Liver (tissue), 9 donors: ENCODE measurements around the gene BCAP31. TPM values are rescaled to one million over a fixed set of nuclear protein-coding genes. Genes with fewer than 3 reads are reported as not detected.

Experiments
- DNase-seq: peaks from one replicate; pipeline ENCODE4 v3.0.0-alpha.2; 2017; ENCODE audit warnings: low spot score
- H3K27ac ChIP-seq, 2 donors: one replicate each; pipeline ENCODE4 v1.7.0; 2013; ENCODE audit warnings: inconsistent platforms in 2 of 2, low read length in 2 of 2, control low read depth in 1 of 2, low read depth in 1 of 2, mild to moderate bottlenecking in 1 of 2
- H3K27me3 ChIP-seq, 4 donors: one replicate each; pipeline versions ENCODE4 v1.6.1 to v1.7.0; 2013; ENCODE audit warnings: low read length in 3 of 4, inconsistent platforms in 1 of 4, mild to moderate bottlenecking in 1 of 4, moderate library complexity in 1 of 4; ENCODE audit not compliant: control insufficient read depth in 4 of 4, insufficient read depth in 4 of 4
- H3K36me3 ChIP-seq, 4 donors: one replicate each; pipeline versions ENCODE4 v1.6.1 to v1.7.0; 2013; ENCODE audit warnings: low read length in 3 of 4, mild to moderate bottlenecking in 3 of 4, low read depth in 1 of 4, moderate library complexity in 1 of 4; ENCODE audit not compliant: control insufficient read depth in 4 of 4, insufficient read depth in 3 of 4
- H3K4me1 ChIP-seq, 4 donors: one replicate each; pipeline versions ENCODE4 v1.6.1 to v1.7.0; 2013; ENCODE audit warnings: low read length in 3 of 4, mild to moderate bottlenecking in 3 of 4, moderate library complexity in 1 of 4; ENCODE audit not compliant: control insufficient read depth in 4 of 4, insufficient read depth in 4 of 4
- H3K4me3 ChIP-seq, 3 donors: one replicate each; pipeline versions ENCODE4 v1.6.1 to v1.7.0; 2013; ENCODE audit warnings: low read length in 3 of 3, control low read depth in 1 of 3, low read depth in 1 of 3, mild to moderate bottlenecking in 1 of 3
- H3K9ac ChIP-seq, 2 donors: one replicate each; pipeline ENCODE4 v1.7.0; 2013; ENCODE audit warnings: low read length in 2 of 2, mild to moderate bottlenecking in 2 of 2, moderate library complexity in 2 of 2, control low read depth in 1 of 2, low read depth in 1 of 2
- H3K9me3 ChIP-seq, 4 donors: one replicate each; pipeline versions ENCODE4 v1.6.1 to v1.7.0; 2013; ENCODE audit warnings: low read length in 3 of 4; ENCODE audit not compliant: control insufficient read depth in 4 of 4
- ATF3 ChIP-seq: IDR thresholded peaks from 2 replicates; pipeline ENCODE4 v1.6.1; 2016; ENCODE audit warnings: antibody characterized with exemption
- EGR1 ChIP-seq, 2 donors: IDR thresholded peaks; 2 replicates each; pipeline ENCODE4 v1.6.1; 2016 to 2018; ENCODE audit warnings: antibody characterized with exemption in 2 of 2, low read depth in 2 of 2
- FOXA1 ChIP-seq: IDR thresholded peaks from 2 replicates; pipeline ENCODE4 v1.6.1; 2016; ENCODE audit warnings: antibody characterized with exemption
- FOXA2 ChIP-seq: IDR thresholded peaks from 2 replicates; pipeline ENCODE4 v1.6.1; 2016; ENCODE audit warnings: antibody characterized with exemption
- GABPA ChIP-seq, 2 donors: IDR thresholded peaks in 1 of 2; conservative IDR thresholded peaks in 1 of 2; 2 replicates each; pipeline ENCODE4 v1.6.1; 2016; ENCODE audit warnings: antibody characterized with exemption in 2 of 2, mild to moderate bottlenecking in 1 of 2, moderate library complexity in 1 of 2
- HNF4A ChIP-seq, 2 donors: conservative IDR thresholded peaks; 2 replicates each; pipeline ENCODE4 v1.6.1; 2016; ENCODE audit warnings: antibody characterized with exemption in 2 of 2, mild to moderate bottlenecking in 2 of 2
- HNF4G ChIP-seq: IDR thresholded peaks from 2 replicates; pipeline ENCODE4 v1.6.1; 2016; ENCODE audit warnings: antibody characterized with exemption
- JUND ChIP-seq, 2 donors: IDR thresholded peaks; 2 replicates each; pipeline ENCODE4 v1.6.1; 2016; ENCODE audit warnings: antibody characterized with exemption in 2 of 2
- NR2F2 ChIP-seq: IDR thresholded peaks from 2 replicates; pipeline ENCODE4 v1.6.1; 2016; ENCODE audit warnings: antibody characterized with exemption
- RAD21 ChIP-seq, 2 donors: IDR thresholded peaks; 2 replicates each; pipeline ENCODE4 v1.6.1; 2016; ENCODE audit warnings: antibody characterized with exemption in 2 of 2, mild to moderate bottlenecking in 2 of 2
- RXRA ChIP-seq, 2 donors: IDR thresholded peaks; 2 replicates each; pipeline ENCODE4 v1.6.1; 2017 to 2018; ENCODE audit warnings: antibody characterized with exemption in 2 of 2, mild to moderate bottlenecking in 1 of 2
- SP1 ChIP-seq: IDR thresholded peaks from 2 replicates; pipeline ENCODE4 v1.6.1; 2018; ENCODE audit warnings: antibody characterized with exemption, mild to moderate bottlenecking
- TAF1 ChIP-seq: conservative IDR thresholded peaks from 2 replicates; pipeline ENCODE4 v1.6.1; 2016; ENCODE audit warnings: antibody characterized with exemption, mild to moderate bottlenecking
- YY1 ChIP-seq: IDR thresholded peaks from 2 replicates; pipeline ENCODE4 v1.6.1; 2016; ENCODE audit warnings: antibody characterized with exemption, mild to moderate bottlenecking
- ZBTB33 ChIP-seq: IDR thresholded peaks from 2 replicates; pipeline ENCODE4 v1.6.1; 2016; ENCODE audit warnings: antibody characterized with exemption
- WGBS: extraction: QIAGEN DNeasy Blood & Tissue Kit; methylation state at CpG from one replicate; pipeline ENCODE4 v1.1.7; 2013; 5-methylcytosine and 5-hydroxymethylcytosine counted together
- polyA plus RNA-seq, 2 donors: library from polyadenylated mRNA; stranded (reverse) in 1 of 2; unstranded in 1 of 2; fragments of 200-250 nt in 1 of 2; fragments of >200 nt in 1 of 2; fragmentation: Nextera tagmentation in 1 of 2; extraction: Ambion mirVana in 1 of 2; gene quantifications; one replicate each; pipeline versions ENCODE4 v1.2.1 to v1.2.3, GENCODE V29; 2013 to 2015
- total RNA-seq, 2 donors: library from RNA; depleted of rRNA; stranded (reverse); fragments of >200 nt; gene quantifications; one replicate each; pipeline ENCODE4 v1.2.3, GENCODE V29; 2014
- TF ChIP-seq, protein P1 (sequence below): IDR thresholded peaks from 2 replicates; pipeline ENCODE4 v1.6.1; 2016; ENCODE audit warnings: antibody characterized with exemption
- TF ChIP-seq, protein P2 (sequence below): IDR thresholded peaks from 2 replicates; pipeline ENCODE4 v1.6.1; 2016; ENCODE audit warnings: antibody characterized with exemption, mild to moderate bottlenecking
- TF ChIP-seq, protein P3 (sequence below): fragments of 150-350 bp; IDR thresholded peaks from 2 replicates; pipeline ENCODE4 v1.5.1; 2017; ENCODE audit warnings: improper control_type of control experiment, low read depth, low read length; ENCODE audit not compliant: missing input control
- donor health status: healthy.
- donor health status: healthy.
- donor health status: healthy.
- donor health status: healthy.
- donor health status: healthy.

BCAP31 gene
- total and polyA plus RNA-seq, 4 donors, result 64.6 to 158 (median 119) TPM

- 65% methylated on average over 55 of the region's 55 CpGs for WGBS
- TF ChIP-seq ZBTB33, result no peak
- TF ChIP-seq TAF1, result peak; percentile 11
- no peak for TF ChIP-seq SP1
- H3K27me3 ChIP-seq, result no peaks in the 10 kb centered on the region
- peak overlapping the region; percentile 8 to 82 (median 52) for H3K4me3 ChIP-seq
- peaks cover 2 to 6% (median 5%) of the 10 kb centered on the region in 4 donors for H3K36me3 ChIP-seq
- no peaks in the 10 kb centered on the region for H3K9me3 ChIP-seq
- DNase-seq, result no peak
- peaks cover 23 to 42% (median 34%) of the 10 kb centered on the region in 4 donors for H3K4me1 ChIP-seq
- H3K9ac ChIP-seq, result peak overlapping the region; percentile 47 to 69
- H3K27ac ChIP-seq, result peak overlapping the region; percentile 86 to 88
These were observed 1.0 kb upstream of the BCAP31 start for GRCh38 chrX:153725039-153725831.

DNA sequence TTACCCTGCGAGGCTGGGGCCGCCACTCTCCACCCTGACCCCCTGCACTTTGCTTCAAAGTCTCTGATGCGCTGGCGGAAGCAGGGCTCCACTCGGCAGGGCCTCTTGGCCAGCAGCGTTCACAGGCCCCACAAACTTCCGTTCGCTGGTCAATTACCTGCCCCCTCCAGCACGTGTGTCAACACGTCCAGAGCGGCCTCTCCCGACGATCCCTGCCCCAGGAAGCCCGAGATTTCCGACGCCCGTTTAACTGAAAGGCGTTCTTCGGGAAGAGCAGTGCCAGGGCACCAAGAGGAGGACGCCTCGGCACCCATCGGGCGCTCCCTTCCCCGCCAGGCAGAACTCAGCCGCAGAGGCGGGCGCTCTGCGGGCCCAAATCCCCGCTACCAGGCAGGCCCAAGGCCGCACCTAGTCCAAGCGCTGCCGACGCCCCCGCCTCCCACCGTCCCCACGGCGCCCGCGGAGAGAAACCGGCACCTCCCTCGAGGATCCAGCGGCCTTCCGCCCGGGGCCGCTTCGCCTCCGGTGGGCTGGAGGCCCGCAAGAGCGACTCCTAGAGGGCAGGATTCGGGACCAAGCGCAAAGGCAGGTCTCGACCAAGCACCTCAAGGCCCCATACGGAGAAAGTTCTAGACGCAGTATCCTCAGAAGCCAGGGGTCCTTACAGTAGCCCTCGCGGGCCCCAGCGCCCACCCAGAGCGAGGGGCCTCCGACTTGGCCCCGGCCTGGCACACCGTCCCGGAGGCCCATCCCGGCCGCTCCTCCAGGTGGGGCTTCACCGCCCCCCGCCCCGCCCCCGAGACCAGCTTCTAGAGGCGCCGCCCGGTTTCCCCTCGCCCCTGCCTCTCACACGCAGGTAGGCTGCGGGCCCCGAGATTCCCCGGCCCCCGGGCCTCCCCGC lies 586 bp downstream of the BCAP31 start:
- H3K9ac ChIP-seq, result peak overlapping the region; percentile 28 to 71
- H3K4me1 ChIP-seq, result peaks cover 21 to 48% (median 34%) of the 10 kb centered on the region in 4 donors
- H3K9me3 ChIP-seq, result no peaks in the 10 kb centered on the region
- H3K36me3 ChIP-seq, result peaks cover 3 to 17% (median 8%) of the 10 kb centered on the region in 4 donors
- H3K4me3 ChIP-seq, result peak overlapping the region; percentile 65 to 82 (median 74)
- DNase-seq, result peak; percentile 41
- H3K27ac ChIP-seq, result peak overlapping the region; percentile 83 to 86
- TF ChIP-seq FOXA2, result no peak
- TF ChIP-seq SP1, result peak; percentile 65
- no peak for TF ChIP-seq ZBTB33
- TF ChIP-seq, protein P1, sequence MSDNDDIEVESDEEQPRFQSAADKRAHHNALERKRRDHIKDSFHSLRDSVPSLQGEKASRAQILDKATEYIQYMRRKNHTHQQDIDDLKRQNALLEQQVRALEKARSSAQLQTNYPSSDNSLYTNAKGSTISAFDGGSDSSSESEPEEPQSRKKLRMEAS, result peak; percentile 53
- no peak for TF ChIP-seq ATF3
- peak; percentile 39 to 79 for TF ChIP-seq HNF4A (conservative IDR thresholded peaks at IDR 0.05)
- no peak for TF ChIP-seq JUND (IDR thresholded peaks at IDR 0.05)
- no peak for TF ChIP-seq EGR1 (IDR thresholded peaks at IDR 0.05; ENCODE audit: low read depth in 2 of 2)
- TF ChIP-seq TAF1, result no peak
- TF ChIP-seq, protein P2, sequence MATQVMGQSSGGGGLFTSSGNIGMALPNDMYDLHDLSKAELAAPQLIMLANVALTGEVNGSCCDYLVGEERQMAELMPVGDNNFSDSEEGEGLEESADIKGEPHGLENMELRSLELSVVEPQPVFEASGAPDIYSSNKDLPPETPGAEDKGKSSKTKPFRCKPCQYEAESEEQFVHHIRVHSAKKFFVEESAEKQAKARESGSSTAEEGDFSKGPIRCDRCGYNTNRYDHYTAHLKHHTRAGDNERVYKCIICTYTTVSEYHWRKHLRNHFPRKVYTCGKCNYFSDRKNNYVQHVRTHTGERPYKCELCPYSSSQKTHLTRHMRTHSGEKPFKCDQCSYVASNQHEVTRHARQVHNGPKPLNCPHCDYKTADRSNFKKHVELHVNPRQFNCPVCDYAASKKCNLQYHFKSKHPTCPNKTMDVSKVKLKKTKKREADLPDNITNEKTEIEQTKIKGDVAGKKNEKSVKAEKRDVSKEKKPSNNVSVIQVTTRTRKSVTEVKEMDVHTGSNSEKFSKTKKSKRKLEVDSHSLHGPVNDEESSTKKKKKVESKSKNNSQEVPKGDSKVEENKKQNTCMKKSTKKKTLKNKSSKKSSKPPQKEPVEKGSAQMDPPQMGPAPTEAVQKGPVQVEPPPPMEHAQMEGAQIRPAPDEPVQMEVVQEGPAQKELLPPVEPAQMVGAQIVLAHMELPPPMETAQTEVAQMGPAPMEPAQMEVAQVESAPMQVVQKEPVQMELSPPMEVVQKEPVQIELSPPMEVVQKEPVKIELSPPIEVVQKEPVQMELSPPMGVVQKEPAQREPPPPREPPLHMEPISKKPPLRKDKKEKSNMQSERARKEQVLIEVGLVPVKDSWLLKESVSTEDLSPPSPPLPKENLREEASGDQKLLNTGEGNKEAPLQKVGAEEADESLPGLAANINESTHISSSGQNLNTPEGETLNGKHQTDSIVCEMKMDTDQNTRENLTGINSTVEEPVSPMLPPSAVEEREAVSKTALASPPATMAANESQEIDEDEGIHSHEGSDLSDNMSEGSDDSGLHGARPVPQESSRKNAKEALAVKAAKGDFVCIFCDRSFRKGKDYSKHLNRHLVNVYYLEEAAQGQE, result no peak
- TF ChIP-seq RXRA (IDR thresholded peaks at IDR 0.05), result peak in 1 of 2 donors; percentile 50
- no peak for TF ChIP-seq RAD21 (IDR thresholded peaks at IDR 0.05)
- TF ChIP-seq HNF4G, result peak; percentile 19
- peak in 1 of 2 donors; percentile 70 for TF ChIP-seq GABPA (IDR thresholded peaks at IDR 0.05 in 1 of 2, conservative IDR thresholded peaks at IDR 0.05 in 1 of 2)
- TF ChIP-seq, protein P3, sequence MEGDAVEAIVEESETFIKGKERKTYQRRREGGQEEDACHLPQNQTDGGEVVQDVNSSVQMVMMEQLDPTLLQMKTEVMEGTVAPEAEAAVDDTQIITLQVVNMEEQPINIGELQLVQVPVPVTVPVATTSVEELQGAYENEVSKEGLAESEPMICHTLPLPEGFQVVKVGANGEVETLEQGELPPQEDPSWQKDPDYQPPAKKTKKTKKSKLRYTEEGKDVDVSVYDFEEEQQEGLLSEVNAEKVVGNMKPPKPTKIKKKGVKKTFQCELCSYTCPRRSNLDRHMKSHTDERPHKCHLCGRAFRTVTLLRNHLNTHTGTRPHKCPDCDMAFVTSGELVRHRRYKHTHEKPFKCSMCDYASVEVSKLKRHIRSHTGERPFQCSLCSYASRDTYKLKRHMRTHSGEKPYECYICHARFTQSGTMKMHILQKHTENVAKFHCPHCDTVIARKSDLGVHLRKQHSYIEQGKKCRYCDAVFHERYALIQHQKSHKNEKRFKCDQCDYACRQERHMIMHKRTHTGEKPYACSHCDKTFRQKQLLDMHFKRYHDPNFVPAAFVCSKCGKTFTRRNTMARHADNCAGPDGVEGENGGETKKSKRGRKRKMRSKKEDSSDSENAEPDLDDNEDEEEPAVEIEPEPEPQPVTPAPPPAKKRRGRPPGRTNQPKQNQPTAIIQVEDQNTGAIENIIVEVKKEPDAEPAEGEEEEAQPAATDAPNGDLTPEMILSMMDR, result peak; percentile 7
- peak; percentile 69 for TF ChIP-seq NR2F2
- no peak for TF ChIP-seq YY1
- no peak for TF ChIP-seq FOXA1
- H3K27me3 ChIP-seq, result no peaks in the 10 kb centered on the region
- WGBS, result under 1% methylated on average over 78 of the region's 78 CpGs
